Liver (tissue), 9 donors: Measurements from ENCODE around the gene TFB1M. TPM values are rescaled to one million over a fixed set of nuclear protein-coding genes. Genes with fewer than 3 reads are reported as not detected.

Experiments used
- DNase-seq: peaks from one replicate; pipeline ENCODE4 v3.0.0-alpha.2; 2017; ENCODE audit warnings: low spot score
- H3K27ac ChIP-seq, 2 donors: one replicate each; pipeline ENCODE4 v1.7.0; 2013; ENCODE audit warnings: inconsistent platforms in 2 of 2, low read length in 2 of 2, control low read depth in 1 of 2, low read depth in 1 of 2, mild to moderate bottlenecking in 1 of 2
- H3K27me3 ChIP-seq, 4 donors: one replicate each; pipeline versions ENCODE4 v1.6.1 to v1.7.0; 2013; ENCODE audit warnings: low read length in 3 of 4, inconsistent platforms in 1 of 4, mild to moderate bottlenecking in 1 of 4, moderate library complexity in 1 of 4; ENCODE audit not compliant: control insufficient read depth in 4 of 4, insufficient read depth in 4 of 4
- H3K36me3 ChIP-seq, 4 donors: one replicate each; pipeline versions ENCODE4 v1.6.1 to v1.7.0; 2013; ENCODE audit warnings: low read length in 3 of 4, mild to moderate bottlenecking in 3 of 4, low read depth in 1 of 4, moderate library complexity in 1 of 4; ENCODE audit not compliant: control insufficient read depth in 4 of 4, insufficient read depth in 3 of 4
- H3K4me1 ChIP-seq, 4 donors: one replicate each; pipeline versions ENCODE4 v1.6.1 to v1.7.0; 2013; ENCODE audit warnings: low read length in 3 of 4, mild to moderate bottlenecking in 3 of 4, moderate library complexity in 1 of 4; ENCODE audit not compliant: control insufficient read depth in 4 of 4, insufficient read depth in 4 of 4
- H3K4me3 ChIP-seq, 3 donors: one replicate each; pipeline versions ENCODE4 v1.6.1 to v1.7.0; 2013; ENCODE audit warnings: low read length in 3 of 3, control low read depth in 1 of 3, low read depth in 1 of 3, mild to moderate bottlenecking in 1 of 3
- H3K9ac ChIP-seq, 2 donors: one replicate each; pipeline ENCODE4 v1.7.0; 2013; ENCODE audit warnings: low read length in 2 of 2, mild to moderate bottlenecking in 2 of 2, moderate library complexity in 2 of 2, control low read depth in 1 of 2, low read depth in 1 of 2
- H3K9me3 ChIP-seq, 4 donors: one replicate each; pipeline versions ENCODE4 v1.6.1 to v1.7.0; 2013; ENCODE audit warnings: low read length in 3 of 4; ENCODE audit not compliant: control insufficient read depth in 4 of 4
- CTCF ChIP-seq: fragments of 150-350 bp; IDR thresholded peaks from 2 replicates; pipeline ENCODE4 v1.5.1; 2017; ENCODE audit warnings: improper control_type of control experiment, low read depth, low read length; ENCODE audit not compliant: missing input control
- EGR1 ChIP-seq, 2 donors: IDR thresholded peaks; 2 replicates each; pipeline ENCODE4 v1.6.1; 2016 to 2018; ENCODE audit warnings: antibody characterized with exemption in 2 of 2, low read depth in 2 of 2
- FOXA1 ChIP-seq: IDR thresholded peaks from 2 replicates; pipeline ENCODE4 v1.6.1; 2016; ENCODE audit warnings: antibody characterized with exemption
- FOXA2 ChIP-seq: IDR thresholded peaks from 2 replicates; pipeline ENCODE4 v1.6.1; 2016; ENCODE audit warnings: antibody characterized with exemption
- HNF4A ChIP-seq, 2 donors: conservative IDR thresholded peaks; 2 replicates each; pipeline ENCODE4 v1.6.1; 2016; ENCODE audit warnings: antibody characterized with exemption in 2 of 2, mild to moderate bottlenecking in 2 of 2
- HNF4G ChIP-seq: IDR thresholded peaks from 2 replicates; pipeline ENCODE4 v1.6.1; 2016; ENCODE audit warnings: antibody characterized with exemption
- MAX ChIP-seq: IDR thresholded peaks from 2 replicates; pipeline ENCODE4 v1.6.1; 2016; ENCODE audit warnings: antibody characterized with exemption
- NR2F2 ChIP-seq: IDR thresholded peaks from 2 replicates; pipeline ENCODE4 v1.6.1; 2016; ENCODE audit warnings: antibody characterized with exemption
- RAD21 ChIP-seq, 2 donors: IDR thresholded peaks; 2 replicates each; pipeline ENCODE4 v1.6.1; 2016; ENCODE audit warnings: antibody characterized with exemption in 2 of 2, mild to moderate bottlenecking in 2 of 2
- RXRA ChIP-seq, 2 donors: IDR thresholded peaks; 2 replicates each; pipeline ENCODE4 v1.6.1; 2017 to 2018; ENCODE audit warnings: antibody characterized with exemption in 2 of 2, mild to moderate bottlenecking in 1 of 2
- SP1 ChIP-seq: IDR thresholded peaks from 2 replicates; pipeline ENCODE4 v1.6.1; 2018; ENCODE audit warnings: antibody characterized with exemption, mild to moderate bottlenecking
- YY1 ChIP-seq: IDR thresholded peaks from 2 replicates; pipeline ENCODE4 v1.6.1; 2016; ENCODE audit warnings: antibody characterized with exemption, mild to moderate bottlenecking
- WGBS: extraction: QIAGEN DNeasy Blood & Tissue Kit; methylation state at CpG from one replicate; pipeline ENCODE4 v1.1.7; 2013; 5-methylcytosine and 5-hydroxymethylcytosine counted together
- polyA plus RNA-seq, 2 donors: library from polyadenylated mRNA; stranded (reverse) in 1 of 2; unstranded in 1 of 2; fragments of 200-250 nt in 1 of 2; fragments of >200 nt in 1 of 2; fragmentation: Nextera tagmentation in 1 of 2; extraction: Ambion mirVana in 1 of 2; gene quantifications; one replicate each; pipeline versions ENCODE4 v1.2.1 to v1.2.3, GENCODE V29; 2013 to 2015
- total RNA-seq, 2 donors: library from RNA; depleted of rRNA; stranded (reverse); fragments of >200 nt; gene quantifications; one replicate each; pipeline ENCODE4 v1.2.3, GENCODE V29; 2014
- TF ChIP-seq, protein P1 (sequence below): IDR thresholded peaks from 2 replicates; pipeline ENCODE4 v1.6.1; 2016; ENCODE audit warnings: antibody characterized with exemption, mild to moderate bottlenecking
- donor health status: healthy.
- donor health status: healthy.
- donor health status: healthy.
- donor health status: healthy.
- donor health status: healthy.

Gene TFB1M
- total and polyA plus RNA-seq, 4 donors = 9.2 to 17.0 (median 12.6) TPM

GRCh38 chr6:155354167-155354566 is 39.9 kb upstream of the TFB1M start:
- H3K4me1 ChIP-seq = no peaks in the 10 kb centered on the region
- DNase-seq = no peak
- TF ChIP-seq HNF4A (conservative IDR thresholded peaks at IDR 0.05) (no peak), NR2F2 (no peak), RAD21 (IDR thresholded peaks at IDR 0.05) (no peak), FOXA1 (no peak)
- TF ChIP-seq, protein P1, sequence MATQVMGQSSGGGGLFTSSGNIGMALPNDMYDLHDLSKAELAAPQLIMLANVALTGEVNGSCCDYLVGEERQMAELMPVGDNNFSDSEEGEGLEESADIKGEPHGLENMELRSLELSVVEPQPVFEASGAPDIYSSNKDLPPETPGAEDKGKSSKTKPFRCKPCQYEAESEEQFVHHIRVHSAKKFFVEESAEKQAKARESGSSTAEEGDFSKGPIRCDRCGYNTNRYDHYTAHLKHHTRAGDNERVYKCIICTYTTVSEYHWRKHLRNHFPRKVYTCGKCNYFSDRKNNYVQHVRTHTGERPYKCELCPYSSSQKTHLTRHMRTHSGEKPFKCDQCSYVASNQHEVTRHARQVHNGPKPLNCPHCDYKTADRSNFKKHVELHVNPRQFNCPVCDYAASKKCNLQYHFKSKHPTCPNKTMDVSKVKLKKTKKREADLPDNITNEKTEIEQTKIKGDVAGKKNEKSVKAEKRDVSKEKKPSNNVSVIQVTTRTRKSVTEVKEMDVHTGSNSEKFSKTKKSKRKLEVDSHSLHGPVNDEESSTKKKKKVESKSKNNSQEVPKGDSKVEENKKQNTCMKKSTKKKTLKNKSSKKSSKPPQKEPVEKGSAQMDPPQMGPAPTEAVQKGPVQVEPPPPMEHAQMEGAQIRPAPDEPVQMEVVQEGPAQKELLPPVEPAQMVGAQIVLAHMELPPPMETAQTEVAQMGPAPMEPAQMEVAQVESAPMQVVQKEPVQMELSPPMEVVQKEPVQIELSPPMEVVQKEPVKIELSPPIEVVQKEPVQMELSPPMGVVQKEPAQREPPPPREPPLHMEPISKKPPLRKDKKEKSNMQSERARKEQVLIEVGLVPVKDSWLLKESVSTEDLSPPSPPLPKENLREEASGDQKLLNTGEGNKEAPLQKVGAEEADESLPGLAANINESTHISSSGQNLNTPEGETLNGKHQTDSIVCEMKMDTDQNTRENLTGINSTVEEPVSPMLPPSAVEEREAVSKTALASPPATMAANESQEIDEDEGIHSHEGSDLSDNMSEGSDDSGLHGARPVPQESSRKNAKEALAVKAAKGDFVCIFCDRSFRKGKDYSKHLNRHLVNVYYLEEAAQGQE = no peak

DNA sequence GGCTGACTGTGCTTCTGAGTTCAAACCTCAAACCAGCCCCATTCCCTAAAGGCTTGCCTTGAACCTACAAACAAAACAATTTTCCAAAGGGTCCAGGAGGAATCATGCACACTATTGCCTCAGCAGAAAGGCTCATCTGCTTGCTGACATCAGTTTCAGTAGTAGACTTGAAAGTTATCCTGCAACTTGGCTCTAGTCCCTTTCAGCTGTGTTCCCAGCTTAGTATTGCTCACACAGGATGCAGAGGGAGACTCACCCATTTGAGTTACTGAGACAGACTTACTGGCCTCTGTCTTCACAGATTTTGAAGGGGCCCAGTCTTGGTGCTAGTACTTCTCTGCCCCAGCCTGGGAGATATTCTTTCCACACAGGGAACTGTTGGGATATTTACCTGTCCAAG is 38.5 kb upstream of the TFB1M start:
- H3K9ac ChIP-seq = no peak overlapping the region
- H3K36me3 ChIP-seq = no peaks in the 10 kb centered on the region
- no peaks in the 10 kb centered on the region for H3K4me1 ChIP-seq
- H3K27ac ChIP-seq = no peak overlapping the region
- H3K27me3 ChIP-seq = no peaks in the 10 kb centered on the region
- no peak overlapping the region for H3K4me3 ChIP-seq
- H3K9me3 ChIP-seq = peaks cover 3 to 6% (median 4%) of the 10 kb centered on the region in 4 donors
- no peak for TF ChIP-seq EGR1 (IDR thresholded peaks at IDR 0.05; ENCODE audit: low read depth in 2 of 2)
- no peak for TF ChIP-seq SP1
- no peak for TF ChIP-seq FOXA2
- no peak for TF ChIP-seq RXRA (IDR thresholded peaks at IDR 0.05)
- no peak for DNase-seq

More at GRCh38 chr6:155354167-155354566, 39.9 kb upstream of the TFB1M start:
- H3K36me3 ChIP-seq = no peaks in the 10 kb centered on the region
- no peak overlapping the region for H3K9ac ChIP-seq
- no peak overlapping the region for H3K4me3 ChIP-seq
- no peak overlapping the region for H3K27ac ChIP-seq
- H3K27me3 ChIP-seq = no peaks in the 10 kb centered on the region
- peaks cover 3 to 6% (median 4%) of the 10 kb centered on the region in 4 donors for H3K9me3 ChIP-seq

- no peak for DNase-seq
- Histone ChIP-seq H3K4me3 (no peak overlapping the region), H3K4me1 (no peaks in the 10 kb centered on the region), H3K36me3 (no peaks in the 10 kb centered on the region), H3K9ac (no peak overlapping the region), H3K27me3 (no peaks in the 10 kb centered on the region), H3K9me3 (peaks cover 3 to 10% (median 4%) of the 10 kb centered on the region in 4 donors), H3K27ac (no peak overlapping the region)
- WGBS = 82% methylated on average over 4 of the region's 4 CpGs
- TF ChIP-seq CTCF = no peak
- TF ChIP-seq HNF4G = no peak
- TF ChIP-seq RXRA (IDR thresholded peaks at IDR 0.05) = no peak
- no peak for TF ChIP-seq HNF4A (conservative IDR thresholded peaks at IDR 0.05)
- no peak for TF ChIP-seq RAD21 (IDR thresholded peaks at IDR 0.05)
- TF ChIP-seq FOXA2 = no peak
- TF ChIP-seq FOXA1 = no peak
- no peak for TF ChIP-seq MAX
- TF ChIP-seq SP1 = no peak
- no peak for TF ChIP-seq YY1
- TF ChIP-seq, protein P1 = no peak
- TF ChIP-seq EGR1 (IDR thresholded peaks at IDR 0.05; ENCODE audit: low read depth in 2 of 2) = no peak
Measured at GRCh38 chr6:155352130-155352420, 37.8 kb upstream of the TFB1M start.
